Neural cell (in vitro differentiated cells): ENCODE data around the gene PRKCD. TPM values are rescaled to one million over a fixed set of nuclear protein-coding genes. Genes with fewer than 3 reads are reported as not detected.

ENCODE experiments used
- H2AFZ ChIP-seq: fragments of 200-600, 300-800 bp; sonication (generic), shearing (Covaris generic); 2 replicates; pipeline ENCODE4 v1.6.0; 2014; ENCODE audit warnings: low read depth, mild to moderate bottlenecking, antibody characterized with exemption, low read length, moderate library complexity
- H3F3A ChIP-seq: fragments of 200-600 bp; shearing (Covaris generic); 2 replicates; pipeline ENCODE4 v1.6.1; 2016; ENCODE audit warnings: mild to moderate bottlenecking, moderate library complexity, mixed read lengths, antibody characterized with exemption, low read length; ENCODE audit not compliant: insufficient read depth, poor library complexity, severe bottlenecking
- H3K27ac ChIP-seq: fragments of 200-600, 300-800 bp; sonication (generic), shearing (Covaris generic); 2 replicates; pipeline ENCODE4 v1.5.1; 2014; ENCODE audit warnings: mild to moderate bottlenecking, low read length, moderate library complexity
- H3K27me3 ChIP-seq: fragments of 300-800, 200-600 bp; sonication (generic), shearing (Covaris generic); 2 replicates; pipeline ENCODE4 v1.6.0; 2014; ENCODE audit warnings: mild to moderate bottlenecking, low read depth, low read length, moderate library complexity; ENCODE audit not compliant: insufficient read depth
- H3K36me3 ChIP-seq: fragments of 300-800, 200-600 bp; sonication (generic), shearing (Covaris generic); 2 replicates; pipeline ENCODE4 v1.5.1; 2014; ENCODE audit warnings: mild to moderate bottlenecking, antibody characterized with exemption, low read length, moderate library complexity; ENCODE audit not compliant: insufficient read depth
- H3K4me2 ChIP-seq: fragments of 300-800, 200-600 bp; sonication (generic), shearing (Covaris generic); 2 replicates; pipeline ENCODE4 v1.6.0; 2014; ENCODE audit warnings: mild to moderate bottlenecking, low read length
- H3K4me3 ChIP-seq: fragments of 300-800, 200-600 bp; sonication (generic), shearing (Covaris generic); 2 replicates; pipeline ENCODE4 v1.5.1; 2014; ENCODE audit warnings: mild to moderate bottlenecking, low read length, moderate library complexity
- H3K79me2 ChIP-seq: fragments of 200-600 bp; shearing (Covaris generic); replicated peaks from 2 replicates; pipeline ENCODE4 v1.6.0; 2014; ENCODE audit warnings: mild to moderate bottlenecking, low read length, moderate library complexity; ENCODE audit not compliant: insufficient read depth
- H3K9ac ChIP-seq: fragments of 300-800, 200-600 bp; sonication (generic), shearing (Covaris generic); 2 replicates; pipeline ENCODE4 v1.6.1; 2016; ENCODE audit warnings: mild to moderate bottlenecking, low read length, mixed read lengths
- H3K9me2 ChIP-seq: fragments of 200-600 bp; shearing (Covaris generic); 2 replicates; pipeline ENCODE4 v1.6.1; 2016; ENCODE audit warnings: mild to moderate bottlenecking, low read length, mixed read lengths; ENCODE audit not compliant: insufficient read depth
- H3K9me3 ChIP-seq: fragments of 200-600, 300-800 bp; sonication (generic), shearing (Covaris generic); 2 replicates; pipeline ENCODE4 v1.6.1; 2016; ENCODE audit warnings: mild to moderate bottlenecking, mixed run types, low read length, moderate library complexity, mixed read lengths
- H4K20me1 ChIP-seq: fragments of 200-600 bp; shearing (Covaris generic); 2 replicates; pipeline ENCODE4 v1.6.1; 2016; ENCODE audit warnings: mild to moderate bottlenecking, mixed run types; ENCODE audit not compliant: insufficient read depth
- EP300 ChIP-seq: fragments of 450-650 bp; conservative IDR thresholded peaks from 2 replicates; pipeline ENCODE4 v1.6.1; 2014; ENCODE audit warnings: antibody characterized with exemption, mild to moderate bottlenecking, moderate library complexity; ENCODE audit not compliant: poor library complexity, severe bottlenecking
- EZH2 ChIP-seq: fragments of 200-600, 300-800 bp; shearing (Covaris generic), sonication (generic); IDR thresholded peaks from 2 replicates; pipeline ENCODE4 v1.6.1; 2014; ENCODE audit warnings: antibody characterized with exemption, low read length, borderline replicate concordance, mild to moderate bottlenecking; ENCODE audit not compliant: insufficient read depth, poor library complexity, severe bottlenecking
- MXI1 ChIP-seq: fragments of 450-650 bp; conservative IDR thresholded peaks from 2 replicates; pipeline ENCODE4 v1.6.1; 2014; ENCODE audit warnings: antibody characterized with exemption, mild to moderate bottlenecking; ENCODE audit not compliant: poor library complexity, severe bottlenecking
- POLR2AphosphoS5 ChIP-seq: IDR thresholded peaks from 2 replicates; pipeline ENCODE4 v1.6.1; 2012
- RAD21 ChIP-seq: fragments of 450-650 bp; conservative IDR thresholded peaks from 2 replicates; pipeline ENCODE4 v1.6.1; 2014; ENCODE audit warnings: antibody characterized with exemption, mild to moderate bottlenecking, moderate library complexity
- SMC3 ChIP-seq: fragments of 450-650 bp; conservative IDR thresholded peaks from 2 replicates; pipeline ENCODE4 v1.6.1; 2014; ENCODE audit warnings: antibody characterized with exemption, mild to moderate bottlenecking, moderate library complexity; ENCODE audit not compliant: poor library complexity
- TAF1 ChIP-seq: IDR thresholded peaks from 2 replicates; pipeline ENCODE4 v1.6.1; 2012; ENCODE audit warnings: low read depth
- polyA plus RNA-seq: library from polyadenylated mRNA; depleted of rRNA; stranded (reverse); fragments of >200 nt; gene quantifications from 2 replicates; pipeline ENCODE4 v1.2.3, GENCODE V29; 2014
- TF ChIP-seq, protein P1 (sequence below): IDR thresholded peaks from 2 replicates; pipeline ENCODE4 v1.6.1; 2012; ENCODE audit warnings: borderline replicate concordance
- TF ChIP-seq, protein P2 (sequence below): fragments of 450-650 bp; IDR thresholded peaks from 2 replicates; pipeline ENCODE4 v1.5.1; 2014; ENCODE audit warnings: antibody characterized with exemption, mild to moderate bottlenecking, moderate library complexity; ENCODE audit not compliant: poor library complexity, severe bottlenecking

Gene PRKCD
- polyA plus RNA-seq, 1 donor from 2014 or later: not detected

DNA sequence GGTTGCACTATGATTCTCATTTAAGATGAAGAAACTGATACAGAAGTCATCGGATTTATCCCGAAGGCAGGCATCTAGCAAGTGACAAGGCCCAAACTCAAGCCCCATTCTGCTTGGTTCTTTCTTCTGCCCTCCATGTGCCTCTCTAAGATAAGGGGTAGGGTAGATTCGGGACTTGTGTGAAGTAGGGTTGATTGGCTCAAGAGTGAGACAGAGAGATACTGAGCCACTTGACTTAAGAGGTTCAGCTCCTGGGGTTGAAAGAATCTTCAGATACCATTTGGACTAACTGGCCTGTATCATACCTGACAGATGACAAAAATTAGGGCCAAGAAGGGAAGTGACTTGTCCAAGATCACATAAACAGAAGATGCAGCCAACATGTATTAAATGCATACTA, 31.7 kb upstream of the PRKCD start:
- Histone ChIP-seq H4K20me1 (no peaks in the 10 kb centered on the region), H3K27ac (no peak overlapping the region), H3K36me3 (no peaks in the 10 kb centered on the region), H3K9me3 (no peaks in the 10 kb centered on the region), H3K79me2 (peaks cover 11% of the 10 kb centered on the region), H3F3A (no peaks in the 10 kb centered on the region), H3K9me2 (no peaks in the 10 kb centered on the region), H3K9ac (peak overlapping the region; percentile 88), H3K4me3 (peak overlapping the region; percentile 76), H2AFZ (no peak overlapping the region), H3K27me3 (no peaks in the 10 kb centered on the region), H3K4me2 (peak overlapping the region; percentile 85)
- TF ChIP-seq RAD21 (no peak), POLR2AphosphoS5 (no peak), EP300 (no peak), TAF1 (no peak), EZH2 (no peak), MXI1 (no peak)
- TF ChIP-seq, protein P1, sequence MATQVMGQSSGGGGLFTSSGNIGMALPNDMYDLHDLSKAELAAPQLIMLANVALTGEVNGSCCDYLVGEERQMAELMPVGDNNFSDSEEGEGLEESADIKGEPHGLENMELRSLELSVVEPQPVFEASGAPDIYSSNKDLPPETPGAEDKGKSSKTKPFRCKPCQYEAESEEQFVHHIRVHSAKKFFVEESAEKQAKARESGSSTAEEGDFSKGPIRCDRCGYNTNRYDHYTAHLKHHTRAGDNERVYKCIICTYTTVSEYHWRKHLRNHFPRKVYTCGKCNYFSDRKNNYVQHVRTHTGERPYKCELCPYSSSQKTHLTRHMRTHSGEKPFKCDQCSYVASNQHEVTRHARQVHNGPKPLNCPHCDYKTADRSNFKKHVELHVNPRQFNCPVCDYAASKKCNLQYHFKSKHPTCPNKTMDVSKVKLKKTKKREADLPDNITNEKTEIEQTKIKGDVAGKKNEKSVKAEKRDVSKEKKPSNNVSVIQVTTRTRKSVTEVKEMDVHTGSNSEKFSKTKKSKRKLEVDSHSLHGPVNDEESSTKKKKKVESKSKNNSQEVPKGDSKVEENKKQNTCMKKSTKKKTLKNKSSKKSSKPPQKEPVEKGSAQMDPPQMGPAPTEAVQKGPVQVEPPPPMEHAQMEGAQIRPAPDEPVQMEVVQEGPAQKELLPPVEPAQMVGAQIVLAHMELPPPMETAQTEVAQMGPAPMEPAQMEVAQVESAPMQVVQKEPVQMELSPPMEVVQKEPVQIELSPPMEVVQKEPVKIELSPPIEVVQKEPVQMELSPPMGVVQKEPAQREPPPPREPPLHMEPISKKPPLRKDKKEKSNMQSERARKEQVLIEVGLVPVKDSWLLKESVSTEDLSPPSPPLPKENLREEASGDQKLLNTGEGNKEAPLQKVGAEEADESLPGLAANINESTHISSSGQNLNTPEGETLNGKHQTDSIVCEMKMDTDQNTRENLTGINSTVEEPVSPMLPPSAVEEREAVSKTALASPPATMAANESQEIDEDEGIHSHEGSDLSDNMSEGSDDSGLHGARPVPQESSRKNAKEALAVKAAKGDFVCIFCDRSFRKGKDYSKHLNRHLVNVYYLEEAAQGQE: no peak
- TF ChIP-seq, protein P2, sequence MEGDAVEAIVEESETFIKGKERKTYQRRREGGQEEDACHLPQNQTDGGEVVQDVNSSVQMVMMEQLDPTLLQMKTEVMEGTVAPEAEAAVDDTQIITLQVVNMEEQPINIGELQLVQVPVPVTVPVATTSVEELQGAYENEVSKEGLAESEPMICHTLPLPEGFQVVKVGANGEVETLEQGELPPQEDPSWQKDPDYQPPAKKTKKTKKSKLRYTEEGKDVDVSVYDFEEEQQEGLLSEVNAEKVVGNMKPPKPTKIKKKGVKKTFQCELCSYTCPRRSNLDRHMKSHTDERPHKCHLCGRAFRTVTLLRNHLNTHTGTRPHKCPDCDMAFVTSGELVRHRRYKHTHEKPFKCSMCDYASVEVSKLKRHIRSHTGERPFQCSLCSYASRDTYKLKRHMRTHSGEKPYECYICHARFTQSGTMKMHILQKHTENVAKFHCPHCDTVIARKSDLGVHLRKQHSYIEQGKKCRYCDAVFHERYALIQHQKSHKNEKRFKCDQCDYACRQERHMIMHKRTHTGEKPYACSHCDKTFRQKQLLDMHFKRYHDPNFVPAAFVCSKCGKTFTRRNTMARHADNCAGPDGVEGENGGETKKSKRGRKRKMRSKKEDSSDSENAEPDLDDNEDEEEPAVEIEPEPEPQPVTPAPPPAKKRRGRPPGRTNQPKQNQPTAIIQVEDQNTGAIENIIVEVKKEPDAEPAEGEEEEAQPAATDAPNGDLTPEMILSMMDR: no peak

DNA sequence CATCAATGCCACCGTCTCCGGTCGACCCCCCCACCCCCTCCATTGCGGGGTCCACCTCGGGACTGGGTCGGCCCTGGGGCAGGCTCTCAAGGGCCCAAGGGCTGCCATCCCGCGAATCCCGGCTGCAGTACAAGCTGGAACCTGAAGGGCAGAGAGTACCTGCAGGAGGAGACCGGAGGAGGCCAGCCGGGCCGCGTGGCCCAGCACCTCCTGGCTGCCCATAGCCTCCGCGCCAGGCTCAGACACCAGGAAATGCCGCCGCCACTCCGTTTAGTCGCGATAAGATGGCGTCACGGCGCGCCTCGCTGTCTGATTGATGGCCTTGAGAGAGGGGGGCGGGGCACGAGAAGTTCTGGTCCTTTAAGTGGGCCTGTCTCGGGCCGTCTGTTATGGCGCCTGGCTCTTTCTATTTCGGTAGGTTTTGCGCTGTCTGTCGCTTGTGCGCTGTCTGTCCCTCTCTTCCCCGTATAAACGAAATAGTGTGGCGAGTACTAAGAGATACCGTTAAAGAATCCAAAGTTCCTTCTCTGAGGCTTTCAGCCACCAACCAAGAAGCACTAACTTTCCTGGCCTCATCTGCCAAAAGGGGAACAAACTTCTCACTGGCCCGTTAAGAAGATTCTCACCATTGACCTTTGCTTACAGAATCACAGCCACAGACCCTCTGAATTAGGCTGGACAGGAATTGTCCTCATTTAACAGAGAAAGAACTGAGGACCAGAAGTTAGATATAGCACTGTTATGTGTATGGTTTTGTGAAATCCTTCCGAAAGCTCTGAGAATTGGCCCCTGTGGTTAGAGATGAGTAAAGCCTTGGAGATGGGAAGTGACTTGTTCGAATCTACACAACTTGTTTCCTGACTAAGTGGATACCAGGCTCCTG, 30.6 kb upstream of the PRKCD start, which contains the start of gene RFT1:
TSS of gene RFT1 (minus strand) at position 257 of the 883 bp plus-strand sequence. CDS start at position 222, 35 bp downstream.
- Histone ChIP-seq H3K27me3 (no peaks in the 10 kb centered on the region), H3K36me3 (no peaks in the 10 kb centered on the region), H3F3A (no peaks in the 10 kb centered on the region), H3K79me2 (peaks cover 11% of the 10 kb centered on the region), H3K27ac (peak within 1 kb of the TSS; percentile 54), H3K4me2 (peak within 1 kb of the TSS; percentile 85), H3K9ac (peak within 1 kb of the TSS; percentile 88), H2AFZ (peak within 1 kb of the TSS; percentile 78), H4K20me1 (no peaks in the 10 kb centered on the region), H3K9me3 (no peaks in the 10 kb centered on the region), H3K4me3 (peak within 1 kb of the TSS; percentile 76), H3K9me2 (no peaks in the 10 kb centered on the region)
- TF ChIP-seq, protein P1: peak; percentile 37
- TF ChIP-seq SMC3: no peak
- TF ChIP-seq TAF1: no peak
- peak; percentile 55 for TF ChIP-seq EP300
- peak; percentile 92 for TF ChIP-seq POLR2AphosphoS5
- TF ChIP-seq, protein P2: peak; percentile 43
- no peak for TF ChIP-seq EZH2
- TF ChIP-seq RAD21: no peak
- peak; percentile 96 for TF ChIP-seq MXI1
